OCI-LY3 (cell line): ENCODE data around the gene DAGLB.

Source experiments
- EZH2phosphoT487 ChIP-seq: fragments of 200-600 bp; shearing (Covaris generic); IDR thresholded peaks from 2 replicates; pipeline ENCODE4 v1.6.1; 2018; ENCODE audit warnings: antibody characterized with exemption, mixed run types, low read depth
- TF ChIP-seq, protein P1 (sequence below): fragments of 200-600, 300-600 bp; sonication (generic); IDR thresholded peaks from 2 replicates; pipeline ENCODE4 v1.5.1; 2014; ENCODE audit warnings: antibody characterized with exemption, low read length, low read depth

- TF ChIP-seq, protein P1, sequence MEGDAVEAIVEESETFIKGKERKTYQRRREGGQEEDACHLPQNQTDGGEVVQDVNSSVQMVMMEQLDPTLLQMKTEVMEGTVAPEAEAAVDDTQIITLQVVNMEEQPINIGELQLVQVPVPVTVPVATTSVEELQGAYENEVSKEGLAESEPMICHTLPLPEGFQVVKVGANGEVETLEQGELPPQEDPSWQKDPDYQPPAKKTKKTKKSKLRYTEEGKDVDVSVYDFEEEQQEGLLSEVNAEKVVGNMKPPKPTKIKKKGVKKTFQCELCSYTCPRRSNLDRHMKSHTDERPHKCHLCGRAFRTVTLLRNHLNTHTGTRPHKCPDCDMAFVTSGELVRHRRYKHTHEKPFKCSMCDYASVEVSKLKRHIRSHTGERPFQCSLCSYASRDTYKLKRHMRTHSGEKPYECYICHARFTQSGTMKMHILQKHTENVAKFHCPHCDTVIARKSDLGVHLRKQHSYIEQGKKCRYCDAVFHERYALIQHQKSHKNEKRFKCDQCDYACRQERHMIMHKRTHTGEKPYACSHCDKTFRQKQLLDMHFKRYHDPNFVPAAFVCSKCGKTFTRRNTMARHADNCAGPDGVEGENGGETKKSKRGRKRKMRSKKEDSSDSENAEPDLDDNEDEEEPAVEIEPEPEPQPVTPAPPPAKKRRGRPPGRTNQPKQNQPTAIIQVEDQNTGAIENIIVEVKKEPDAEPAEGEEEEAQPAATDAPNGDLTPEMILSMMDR = no peak
- no peak for TF ChIP-seq EZH2phosphoT487
Observed at GRCh38 chr7:6475433-6476186, 27.9 kb upstream of the DAGLB start.
